Hepatocyte (in vitro differentiated cells): ENCODE results near the gene ATP5F1E.

Experiments
- EZH2 ChIP-seq: fragments of 200-600 bp; sonication (generic); IDR thresholded peaks from 2 replicates; pipeline ENCODE4 v1.6.1; 2016; ENCODE audit warnings: antibody characterized with exemption, mild to moderate bottlenecking, borderline replicate concordance
- TF ChIP-seq, protein P1 (sequence below): fragments of 200-600 bp; sonication (generic); IDR thresholded peaks from 2 replicates; pipeline ENCODE4 v1.5.1; 2016; ENCODE audit warnings: antibody characterized with exemption, mild to moderate bottlenecking; ENCODE audit not compliant: poor library complexity

DNA sequence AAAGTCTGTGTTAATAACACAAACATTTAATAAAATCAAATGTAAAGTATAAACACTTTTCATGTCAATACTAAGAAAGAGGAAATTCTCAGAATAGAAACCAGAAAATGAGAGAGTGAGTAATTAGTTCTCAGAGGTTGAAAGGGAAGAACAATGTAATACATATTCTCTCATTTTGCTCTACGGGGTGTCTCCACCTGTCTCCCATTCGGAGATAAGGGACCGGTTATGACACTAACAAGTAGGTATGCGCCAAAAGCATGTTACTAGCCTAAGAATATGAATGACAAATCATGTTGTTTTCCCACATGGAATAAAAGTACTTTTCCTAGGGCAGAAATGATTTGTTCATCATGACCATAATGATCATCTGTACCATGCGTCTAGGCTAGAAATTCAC lies 46.1 kb upstream of the ATP5F1E start:
- TF ChIP-seq EZH2, result no peak
- TF ChIP-seq, protein P1, sequence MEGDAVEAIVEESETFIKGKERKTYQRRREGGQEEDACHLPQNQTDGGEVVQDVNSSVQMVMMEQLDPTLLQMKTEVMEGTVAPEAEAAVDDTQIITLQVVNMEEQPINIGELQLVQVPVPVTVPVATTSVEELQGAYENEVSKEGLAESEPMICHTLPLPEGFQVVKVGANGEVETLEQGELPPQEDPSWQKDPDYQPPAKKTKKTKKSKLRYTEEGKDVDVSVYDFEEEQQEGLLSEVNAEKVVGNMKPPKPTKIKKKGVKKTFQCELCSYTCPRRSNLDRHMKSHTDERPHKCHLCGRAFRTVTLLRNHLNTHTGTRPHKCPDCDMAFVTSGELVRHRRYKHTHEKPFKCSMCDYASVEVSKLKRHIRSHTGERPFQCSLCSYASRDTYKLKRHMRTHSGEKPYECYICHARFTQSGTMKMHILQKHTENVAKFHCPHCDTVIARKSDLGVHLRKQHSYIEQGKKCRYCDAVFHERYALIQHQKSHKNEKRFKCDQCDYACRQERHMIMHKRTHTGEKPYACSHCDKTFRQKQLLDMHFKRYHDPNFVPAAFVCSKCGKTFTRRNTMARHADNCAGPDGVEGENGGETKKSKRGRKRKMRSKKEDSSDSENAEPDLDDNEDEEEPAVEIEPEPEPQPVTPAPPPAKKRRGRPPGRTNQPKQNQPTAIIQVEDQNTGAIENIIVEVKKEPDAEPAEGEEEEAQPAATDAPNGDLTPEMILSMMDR, result no peak
